Muscle of arm (tissue), 12 donors: ENCODE results near the gene DCAF6. TPM values are rescaled to one million over a fixed set of nuclear protein-coding genes. Genes with fewer than 3 reads are reported as not detected.

ENCODE experiments used
- DNase-seq: peaks from one replicate; pipeline ENCODE4 v3.0.0-alpha.2; 2013
- polyA plus RNA-seq, 12 donors: library from polyadenylated mRNA; unstranded; fragments of 120-200 nt; gene quantifications; one replicate each; pipeline ENCODE4 v1.2.1, GENCODE V29; 2013; ENCODE audit not compliant: insufficient read length in 12 of 12

Gene DCAF6
- polyA plus RNA-seq, 12 donors: 59.6 to 147 (median 133) TPM; not detected in 1

DNA sequence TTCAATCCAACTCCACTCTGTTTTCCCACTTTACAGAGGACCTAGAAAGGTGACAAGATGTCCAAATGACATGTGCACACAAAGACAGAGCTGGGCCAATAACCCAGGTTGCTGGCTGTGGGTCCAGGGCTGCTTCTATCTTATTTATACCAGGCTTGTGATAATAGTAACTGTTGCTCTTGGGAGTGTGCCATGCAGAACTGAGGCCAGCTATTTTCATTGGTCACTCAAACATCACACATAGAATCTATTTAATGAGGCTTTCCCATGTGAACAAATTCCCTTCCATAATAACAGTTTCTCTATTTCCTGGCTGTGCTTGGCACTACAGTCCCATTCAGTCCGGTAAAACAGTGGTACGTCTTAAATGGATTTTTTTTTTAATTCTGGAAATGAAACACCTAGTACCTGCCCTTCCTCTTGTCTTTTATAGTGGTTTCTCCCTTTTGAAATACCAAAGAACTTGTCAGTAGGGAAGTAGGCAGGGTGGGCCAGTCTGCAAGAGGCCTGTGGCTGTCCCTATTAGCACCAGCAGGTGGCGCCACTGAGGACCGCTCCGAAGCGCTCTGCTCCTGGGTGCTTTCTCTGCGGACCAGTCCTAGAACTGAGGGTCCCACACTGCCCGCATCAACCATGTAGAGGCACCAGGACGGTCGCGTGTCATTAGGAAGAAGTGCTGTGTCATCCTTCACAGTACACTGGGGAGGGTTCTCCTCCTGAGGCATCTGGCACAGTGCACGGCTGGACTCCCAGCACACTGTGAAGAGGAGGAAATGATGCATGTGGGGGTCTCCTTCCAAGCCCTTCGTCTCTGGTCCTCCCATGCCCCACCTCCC is 148.1 kb downstream of the DCAF6 start:
- peak; percentile 57 for DNase-seq

- peak; percentile 60 for DNase-seq
Measured at GRCh38 chr1:168085401-168085872, 149.0 kb downstream of the DCAF6 start.

DNA sequence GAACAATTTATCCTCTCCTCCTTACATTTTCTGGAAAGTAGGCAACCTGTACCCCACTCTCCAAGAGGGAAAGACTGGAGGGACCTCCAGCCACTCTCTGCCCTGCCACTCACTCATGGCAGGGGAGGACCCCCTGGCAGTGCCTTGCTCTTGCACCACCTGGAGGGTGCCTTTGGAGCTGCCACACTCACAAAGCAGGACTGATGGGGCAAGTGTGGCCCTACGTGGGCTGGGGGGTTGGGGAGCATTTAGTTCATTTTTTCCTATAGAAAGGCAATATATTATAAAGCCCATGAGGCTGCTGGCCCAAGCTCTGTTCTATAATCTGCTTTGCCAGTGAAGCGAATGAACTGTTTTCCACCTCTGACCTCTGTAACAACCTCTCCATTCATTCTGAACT is 150.0 kb downstream of the DCAF6 start:
- DNase-seq: no peak

- no peak for DNase-seq
Measured at GRCh38 chr1:168087696-168088095, 151.2 kb downstream of the DCAF6 start.

GRCh38 chr1:168088511-168089325 is 152.2 kb downstream of the DCAF6 start:
- DNase-seq: no peak

GRCh38 chr1:168089326-168089978 is 153.0 kb downstream of the DCAF6 start:
- no peak for DNase-seq

DNA sequence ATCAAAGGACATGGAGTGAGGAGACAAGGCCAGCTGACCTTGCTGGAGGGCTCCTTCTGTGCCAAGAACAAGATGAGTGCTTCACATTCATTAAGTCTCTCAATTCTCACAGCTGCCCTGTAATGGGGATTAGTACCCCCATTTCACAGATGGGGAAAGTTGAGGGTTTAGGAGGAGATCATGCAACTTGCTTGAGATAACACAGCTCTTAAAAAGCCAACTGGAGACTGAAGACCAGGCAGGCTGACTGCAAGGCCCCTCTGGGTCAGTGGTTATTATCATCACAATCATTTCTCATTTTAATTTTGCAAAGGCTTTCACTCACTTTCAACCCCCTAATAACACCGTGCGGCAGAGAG is 153.5 kb downstream of the DCAF6 start:
- DNase-seq: no peak

DNA sequence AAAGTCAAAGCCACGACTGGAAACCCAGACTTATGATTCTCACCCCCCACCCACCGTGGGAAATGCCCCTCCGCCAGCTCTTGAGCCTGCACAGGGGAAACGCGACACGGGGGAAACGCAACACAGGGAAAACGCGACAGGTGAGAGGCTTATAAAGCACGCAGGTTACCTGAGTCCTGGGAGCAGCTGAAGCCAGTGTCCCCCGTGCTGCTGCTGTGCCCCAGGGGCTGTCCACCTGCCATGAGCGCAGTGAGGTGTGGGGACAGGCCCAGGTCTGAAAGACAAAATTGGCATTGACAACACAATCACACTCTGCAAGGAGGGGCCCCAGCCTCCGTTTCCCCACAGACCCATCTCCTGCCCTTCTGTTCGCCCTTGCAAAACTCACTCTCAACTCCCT is 153.9 kb downstream of the DCAF6 start:
- no peak for DNase-seq

GRCh38 chr1:168091063-168091462 is 154.6 kb downstream of the DCAF6 start:
- no peak for DNase-seq

GRCh38 chr1:168091720-168092550 is 155.5 kb downstream of the DCAF6 start:
- DNase-seq: no peak

- no peak for DNase-seq
Measured at GRCh38 chr1:168092566-168093355, 156.3 kb downstream of the DCAF6 start.

DNA sequence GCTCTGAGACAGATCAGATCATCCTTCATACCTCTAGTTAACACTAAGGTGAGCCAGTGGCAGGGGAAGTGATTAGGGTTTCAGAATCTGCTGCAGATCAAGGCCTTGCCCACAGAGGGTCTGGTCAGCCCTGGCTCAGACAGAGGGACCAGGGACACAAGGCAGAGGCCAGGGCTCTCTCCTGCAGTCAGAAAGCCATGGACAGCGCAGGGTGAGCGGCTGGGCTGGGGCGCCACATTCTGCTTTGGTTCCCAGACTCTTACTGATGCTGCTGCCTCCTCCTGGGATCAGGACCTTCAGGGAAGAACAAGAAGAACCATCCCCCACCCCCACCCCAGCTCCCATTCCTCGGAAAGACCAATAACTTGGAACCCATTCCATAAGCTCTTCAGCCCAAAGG is 157.1 kb downstream of the DCAF6 start:
- no peak for DNase-seq

DNA sequence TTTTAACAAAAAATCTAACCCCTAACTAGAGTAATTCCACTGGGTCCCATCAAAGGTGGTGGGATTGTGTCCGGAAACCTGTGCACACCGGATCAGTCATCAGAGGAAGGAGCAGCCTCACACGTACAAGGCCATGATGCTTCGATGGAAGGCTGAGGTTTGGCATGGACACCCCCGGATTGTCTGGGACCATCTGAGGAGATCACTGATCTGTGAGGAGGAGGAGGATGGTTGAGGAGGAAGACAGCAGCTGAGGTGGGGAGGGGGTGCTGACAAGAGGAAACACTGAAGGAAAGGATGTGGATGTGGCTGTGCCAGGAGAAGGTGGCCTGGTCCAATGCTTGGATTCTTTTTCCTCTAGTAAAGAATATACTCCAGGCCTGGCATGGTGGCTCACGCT is 159.0 kb downstream of the DCAF6 start:
- DNase-seq: no peak

DNA sequence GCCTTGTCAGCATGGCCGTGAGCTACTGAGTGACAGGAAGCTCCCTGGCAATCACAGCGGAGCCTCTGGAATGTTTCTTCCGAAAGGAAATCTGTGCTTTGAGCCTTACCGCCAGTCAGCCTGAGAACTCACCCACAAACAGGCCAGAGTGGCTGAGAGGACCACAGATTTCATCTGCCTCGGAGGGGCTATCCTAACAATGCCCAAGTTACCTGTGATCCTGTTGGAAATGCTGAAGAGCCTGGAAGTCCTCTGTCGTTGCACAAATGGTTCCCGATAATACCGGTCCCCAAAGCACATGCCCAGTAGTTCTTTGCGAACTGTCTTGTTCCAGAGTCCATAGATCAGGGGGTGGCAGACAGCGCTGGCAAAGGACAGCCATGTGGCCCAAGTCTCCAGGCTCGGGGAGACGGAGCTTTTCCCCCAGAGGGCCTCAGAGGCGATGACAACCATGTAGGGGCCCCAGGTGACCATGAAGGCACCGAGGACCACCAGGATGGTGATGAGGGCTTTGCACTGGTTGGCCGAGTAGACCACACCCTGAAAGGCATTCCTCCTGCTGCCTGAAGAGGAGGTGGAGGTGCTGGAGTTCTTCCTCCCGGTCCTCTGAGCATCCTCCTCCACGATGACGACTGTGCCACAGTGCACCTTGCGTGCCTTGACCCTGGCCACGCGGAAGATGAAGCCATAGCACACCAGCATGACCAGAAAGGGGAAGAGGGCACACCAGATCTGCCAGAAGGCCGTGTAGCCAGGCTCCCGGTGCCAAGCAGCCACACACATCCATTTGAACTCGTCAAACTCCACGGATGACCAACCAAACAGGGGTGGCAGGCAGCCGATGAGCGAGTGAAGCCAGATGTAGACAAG is 160.0 kb downstream of the DCAF6 start:
- DNase-seq: no peak

GRCh38 chr1:168097921-168098528 is 161.5 kb downstream of the DCAF6 start:
- no peak for DNase-seq

DNA sequence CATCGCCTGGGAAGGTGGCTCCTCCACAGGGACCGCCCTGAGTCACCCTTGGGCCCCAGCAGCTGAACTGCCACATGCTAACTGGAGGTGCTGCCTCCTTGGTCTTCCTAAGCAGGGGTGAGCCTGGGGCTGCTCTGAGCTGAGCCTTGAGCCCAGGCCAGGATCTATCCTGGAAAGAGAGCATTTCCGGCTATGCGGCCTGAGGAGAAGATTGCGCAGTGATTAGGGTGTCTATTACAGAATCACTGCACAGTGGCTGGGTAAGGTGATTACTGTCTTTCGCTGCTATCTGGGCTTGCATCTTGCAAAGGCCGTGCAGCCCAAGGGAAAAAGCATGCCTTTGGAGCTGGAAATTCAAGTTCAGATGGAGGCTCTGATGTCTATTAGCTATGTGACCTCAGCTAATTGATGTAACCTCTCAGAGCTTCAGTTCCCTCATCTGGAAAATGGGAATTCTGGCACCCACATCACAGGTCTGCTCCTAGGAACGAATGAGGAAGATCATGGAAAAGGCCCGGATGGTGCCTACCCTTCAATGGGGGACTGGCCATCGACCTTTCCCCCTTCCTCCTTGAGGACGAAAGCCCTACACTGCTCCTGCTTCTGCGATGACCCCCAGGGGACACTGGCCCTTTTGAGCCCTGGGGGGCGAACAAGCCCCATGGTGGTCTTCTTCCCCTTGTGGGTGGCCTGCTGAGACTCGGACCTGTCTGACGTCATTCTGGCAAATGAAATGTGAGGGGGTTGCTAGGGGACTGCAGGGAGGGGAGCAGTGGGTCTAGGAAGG is 162.2 kb downstream of the DCAF6 start:
- DNase-seq: no peak

DNA sequence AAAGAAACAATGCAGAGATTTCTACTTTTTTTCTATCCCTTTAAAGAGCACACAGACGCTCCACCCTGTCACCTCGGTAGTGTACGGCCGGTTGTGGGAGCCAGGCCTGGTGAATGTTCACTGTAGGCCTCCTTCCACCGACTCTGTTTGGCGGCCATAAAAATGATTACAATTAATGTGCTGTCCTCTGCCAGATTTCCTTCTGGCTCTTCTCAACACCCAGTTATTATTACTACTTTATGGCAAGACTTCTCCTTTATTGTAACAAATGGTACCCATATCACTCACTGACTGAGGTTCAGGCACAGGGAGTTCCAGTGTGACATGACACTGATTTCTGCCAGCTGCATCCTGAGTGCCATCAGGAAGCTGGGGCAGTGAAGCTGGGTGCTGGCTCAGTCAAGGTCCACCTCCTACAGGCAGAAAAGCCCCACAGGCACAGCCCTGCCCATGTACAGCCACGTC is 162.9 kb downstream of the DCAF6 start:
- no peak for DNase-seq

GRCh38 chr1:168100315-168101002 is 164.0 kb downstream of the DCAF6 start:
- DNase-seq: no peak
